Ectodermal cell (in vitro differentiated cells): ENCODE results near the gene KIAA0753.

Source experiments
- H3K27ac ChIP-seq: 2 replicates; pipeline ENCODE4 v1.7.0; 2013; ENCODE audit warnings: mild to moderate bottlenecking, low read depth, low read length; ENCODE audit not compliant: insufficient read depth, poor library complexity, severe bottlenecking
- H3K27me3 ChIP-seq: 2 replicates; pipeline ENCODE4 v1.7.0; 2013; ENCODE audit warnings: mild to moderate bottlenecking, low read length; ENCODE audit not compliant: insufficient read depth, control insufficient read depth, poor library complexity, severe bottlenecking
- H3K36me3 ChIP-seq: one replicate; pipeline ENCODE4 v1.7.0; 2013; ENCODE audit warnings: low read length; ENCODE audit not compliant: control insufficient read depth, insufficient read depth
- H3K4me1 ChIP-seq: one replicate; pipeline ENCODE4 v1.7.0; 2013; ENCODE audit warnings: low read length; ENCODE audit not compliant: control insufficient read depth, insufficient read depth
- H3K4me3 ChIP-seq: 2 replicates; pipeline ENCODE4 v1.7.0; 2013; ENCODE audit warnings: low read depth, low read length, control low read depth; ENCODE audit not compliant: insufficient read depth
- H3K9me3 ChIP-seq: 2 replicates; pipeline ENCODE4 v1.7.0; 2013; ENCODE audit warnings: mild to moderate bottlenecking, low read length, moderate library complexity; ENCODE audit not compliant: control insufficient read depth
- WGBS, 2 experiments: methylation state at CpG; one replicate each; pipeline ENCODE4 v1.1.7; 2013; ENCODE audit warnings: missing lambda C conversion rate in 2 of 2; 5-methylcytosine and 5-hydroxymethylcytosine counted together

Gene KIAA0753

DNA sequence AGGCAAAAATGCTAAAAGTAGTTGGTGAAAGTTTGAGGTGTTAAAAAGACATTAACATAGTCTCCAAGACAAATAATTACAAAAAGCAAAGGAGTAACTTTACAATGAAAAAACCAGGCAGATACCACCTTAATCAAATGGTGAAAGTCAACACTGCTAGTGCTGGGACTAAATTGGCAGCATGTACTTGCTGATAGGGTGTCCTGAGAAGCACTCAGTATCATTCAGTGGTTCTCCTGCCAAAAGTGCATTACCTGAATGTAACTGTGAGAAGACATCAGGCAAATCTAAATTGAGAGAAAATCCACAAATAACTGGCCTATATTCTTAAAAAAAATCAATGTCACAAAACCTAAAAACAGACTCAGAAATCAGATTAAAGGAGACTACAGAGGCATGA, 8.0 kb downstream of the KIAA0753 start:
- Histone ChIP-seq H3K4me1 (no peaks in the 10 kb centered on the region), H3K4me3 (no peak overlapping the region), H3K27me3 (no peaks in the 10 kb centered on the region), H3K9me3 (no peaks in the 10 kb centered on the region), H3K36me3 (peaks cover 29% of the 10 kb centered on the region), H3K27ac (no peak overlapping the region)

DNA sequence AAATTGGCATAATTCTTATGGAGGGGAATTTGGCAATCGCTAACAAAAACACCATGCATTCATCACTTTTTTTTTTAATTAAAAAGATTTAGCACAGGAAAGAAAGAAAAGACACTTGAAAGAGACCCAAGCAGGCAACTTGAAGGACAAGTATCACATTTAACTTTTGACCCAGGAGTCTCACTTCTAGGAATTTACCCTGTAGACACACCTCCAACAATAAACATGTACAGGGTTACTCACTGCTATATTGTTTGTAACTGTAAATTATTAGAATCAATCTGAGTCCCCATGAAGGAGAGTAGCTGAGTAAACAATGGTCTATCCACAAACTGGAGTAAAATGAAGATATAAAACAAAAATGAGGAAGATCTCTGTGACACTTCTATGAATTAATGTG, 10.1 kb downstream of the KIAA0753 start:
- H3K4me3 ChIP-seq = no peak overlapping the region
- no peaks in the 10 kb centered on the region for H3K4me1 ChIP-seq
- no peaks in the 10 kb centered on the region for H3K27me3 ChIP-seq
- 100% methylated on average over 1 of the region's 1 CpG; no CpG with 5 or more reads in 1 of the 2 experiments for WGBS, 2 experiments
- H3K27ac ChIP-seq = no peak overlapping the region
- peaks cover 39% of the 10 kb centered on the region for H3K36me3 ChIP-seq
- no peaks in the 10 kb centered on the region for H3K9me3 ChIP-seq

GRCh38 chr17:6627019-6627418, 13.5 kb downstream of the KIAA0753 start:
- no peak overlapping the region for H3K27ac ChIP-seq
- H3K4me3 ChIP-seq = no peak overlapping the region
- H3K27me3 ChIP-seq = no peaks in the 10 kb centered on the region
- WGBS, 2 experiments = 93 to 94% methylated on average over 1 of the region's 1 CpG
- no peaks in the 10 kb centered on the region for H3K4me1 ChIP-seq
- H3K9me3 ChIP-seq = no peaks in the 10 kb centered on the region
- peaks cover 40% of the 10 kb centered on the region for H3K36me3 ChIP-seq

- H3K36me3 ChIP-seq = peaks cover 40% of the 10 kb centered on the region
- no peaks in the 10 kb centered on the region for H3K4me1 ChIP-seq
- H3K4me3 ChIP-seq = no peak overlapping the region
- no peak overlapping the region for H3K27ac ChIP-seq
- 93 to 98% methylated on average over 5 of the region's 6 CpGs for WGBS, 2 experiments
- no peaks in the 10 kb centered on the region for H3K27me3 ChIP-seq
- no peaks in the 10 kb centered on the region for H3K9me3 ChIP-seq
Measured at GRCh38 chr17:6626616-6627015, 13.9 kb downstream of the KIAA0753 start.

- H3K27me3 ChIP-seq = no peaks in the 10 kb centered on the region
- H3K4me1 ChIP-seq = no peaks in the 10 kb centered on the region
- no peak overlapping the region for H3K27ac ChIP-seq
- WGBS, 2 experiments = 92 to 93% methylated on average over 3 of the region's 3 CpGs
- no peak overlapping the region for H3K4me3 ChIP-seq
- H3K9me3 ChIP-seq = no peaks in the 10 kb centered on the region
- H3K36me3 ChIP-seq = peaks cover 38% of the 10 kb centered on the region
Measured at GRCh38 chr17:6623941-6624340, 16.6 kb downstream of the KIAA0753 start.

- no peak overlapping the region for H3K4me3 ChIP-seq
Measured at GRCh38 chr17:6611231-6611630, 29.3 kb downstream of the KIAA0753 start.

GRCh38 chr17:6610011-6610410, 30.5 kb downstream of the KIAA0753 start:
- peaks cover 28% of the 10 kb centered on the region for H3K36me3 ChIP-seq
- H3K9me3 ChIP-seq = no peaks in the 10 kb centered on the region
- no peak overlapping the region for H3K27ac ChIP-seq
- WGBS, 2 experiments = 96 to 100% methylated on average over 4 of the region's 5 CpGs
- H3K27me3 ChIP-seq = no peaks in the 10 kb centered on the region
- H3K4me3 ChIP-seq = no peak overlapping the region
- H3K4me1 ChIP-seq = no peaks in the 10 kb centered on the region

More at GRCh38 chr17:6611231-6611630, 29.3 kb downstream of the KIAA0753 start:
- peaks cover 21% of the 10 kb centered on the region for H3K36me3 ChIP-seq
- H3K9me3 ChIP-seq = no peaks in the 10 kb centered on the region
- no peaks in the 10 kb centered on the region for H3K27me3 ChIP-seq
- no peaks in the 10 kb centered on the region for H3K4me1 ChIP-seq
- H3K27ac ChIP-seq = no peak overlapping the region
- WGBS, 2 experiments = 91% methylated on average over 4 of the region's 4 CpGs

DNA sequence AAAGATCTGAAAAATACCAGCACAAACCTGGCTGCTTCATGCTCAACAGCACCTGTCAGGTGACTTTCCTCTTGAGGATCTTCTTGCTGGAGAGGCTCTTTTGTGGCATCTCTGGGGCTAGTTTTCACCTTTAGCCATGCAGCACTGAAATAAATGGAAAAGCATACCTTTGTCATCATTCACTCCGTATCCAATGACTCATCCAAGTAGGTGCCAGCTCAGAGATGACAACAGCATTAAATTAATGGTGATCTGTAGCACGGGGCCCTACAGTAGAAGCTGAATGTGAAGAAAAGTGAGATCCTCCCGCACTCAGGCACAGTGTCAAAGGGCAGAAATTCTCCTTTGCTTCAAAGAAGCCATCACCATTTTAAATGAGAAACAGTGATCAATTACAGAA, 32.2 kb downstream of the KIAA0753 start:
- peaks cover 28% of the 10 kb centered on the region for H3K36me3 ChIP-seq

GRCh38 chr17:6605142-6605541, 35.4 kb downstream of the KIAA0753 start:
- H3K4me3 ChIP-seq = no peak overlapping the region
- 94 to 95% methylated on average over 6 of the region's 6 CpGs for WGBS, 2 experiments
- peaks cover 28% of the 10 kb centered on the region for H3K36me3 ChIP-seq
- no peaks in the 10 kb centered on the region for H3K4me1 ChIP-seq
- no peaks in the 10 kb centered on the region for H3K9me3 ChIP-seq
- no peak overlapping the region for H3K27ac ChIP-seq
- H3K27me3 ChIP-seq = no peaks in the 10 kb centered on the region

More for the DNA sequence above, 32.2 kb downstream of the KIAA0753 start:
- Histone ChIP-seq H3K9me3 (no peaks in the 10 kb centered on the region), H3K4me3 (no peak overlapping the region), H3K4me1 (no peaks in the 10 kb centered on the region), H3K27ac (no peak overlapping the region), H3K27me3 (no peaks in the 10 kb centered on the region)
- 96 to 97% methylated on average over 3 of the region's 3 CpGs for WGBS, 2 experiments

- Histone ChIP-seq H3K27me3 (no peaks in the 10 kb centered on the region), H3K27ac (no peak overlapping the region), H3K4me3 (no peak overlapping the region), H3K9me3 (no peaks in the 10 kb centered on the region), H3K4me1 (no peaks in the 10 kb centered on the region), H3K36me3 (peaks cover 22% of the 10 kb centered on the region)
- 94% methylated on average over 3 of the region's 3 CpGs for WGBS, 2 experiments
Measured at GRCh38 chr17:6603744-6604325, 36.7 kb downstream of the KIAA0753 start.

DNA sequence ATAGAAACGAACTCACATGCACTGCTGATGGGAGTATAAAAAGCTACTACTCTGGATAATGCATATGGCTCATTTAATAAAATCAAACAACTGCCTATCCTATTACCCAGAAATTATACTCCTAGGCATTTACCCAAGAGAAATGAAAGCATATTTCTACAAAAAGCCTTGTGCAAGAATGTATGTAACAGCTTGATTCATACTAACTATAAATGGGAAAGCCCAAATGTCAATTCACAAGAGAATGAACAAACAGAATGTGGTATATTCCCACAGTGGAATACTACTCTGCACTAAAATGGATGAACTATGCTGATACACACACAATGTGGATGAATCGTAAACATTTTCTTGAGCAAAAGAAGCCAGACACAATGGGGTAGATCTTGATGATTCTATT, 38.4 kb downstream of the KIAA0753 start:
- Histone ChIP-seq H3K27me3 (no peaks in the 10 kb centered on the region), H3K36me3 (peaks cover 23% of the 10 kb centered on the region), H3K27ac (no peak overlapping the region), H3K9me3 (no peaks in the 10 kb centered on the region), H3K4me1 (no peaks in the 10 kb centered on the region), H3K4me3 (no peak overlapping the region)
- 93 to 95% methylated on average over 2 of the region's 2 CpGs for WGBS, 2 experiments
